IPS-18c (cell line): Measurements from ENCODE around the gene DPEP2NB.
"Not testable (repeated sequence)": the region's sequence is repeated elsewhere in the genome, so short reads cannot be mapped to it uniquely, and the experiment has no call there.

ENCODE experiments used
- H3K4me3 ChIP-seq: 2 replicates; pipeline ENCODE4 v1.7.0; 2013; ENCODE audit warnings: low read depth, mild to moderate bottlenecking, low read length, moderate library complexity; ENCODE audit not compliant: insufficient read depth
- H3K9me3 ChIP-seq: one replicate; pipeline ENCODE4 v1.6.1; 2013; ENCODE audit warnings: mild to moderate bottlenecking, low read length, moderate library complexity; ENCODE audit not compliant: control insufficient read depth, insufficient read depth

Gene DPEP2NB

GRCh38 chr16:68015681-68016080, at the start of gene DPEP2NB:
DPEP2NB (minus strand) TSS chr16:68015911; CDS start chr16:68015770, 141 bp downstream.
- Histone ChIP-seq H3K9me3 (no peaks in the 10 kb centered on the region), H3K4me3 (no peak within 1 kb of the TSS)

- H3K4me3 ChIP-seq = no peak overlapping the region
- H3K9me3 ChIP-seq = no peaks in the 10 kb centered on the region
These were observed 49.2 kb upstream of the DPEP2NB start for GRCh38 chr16:68064791-68065365.

GRCh38 chr16:68062910-68063393, 47.2 kb upstream of the DPEP2NB start:
- H3K4me3 ChIP-seq = no peak overlapping the region
- no peaks in the 10 kb centered on the region for H3K9me3 ChIP-seq

GRCh38 chr16:68061396-68061795, 45.7 kb upstream of the DPEP2NB start:
- Histone ChIP-seq H3K4me3 (no peak overlapping the region), H3K9me3 (no peaks in the 10 kb centered on the region)

- Histone ChIP-seq H3K9me3 (no peaks in the 10 kb centered on the region), H3K4me3 (no peak overlapping the region)
These were observed 44.1 kb upstream of the DPEP2NB start for GRCh38 chr16:68059804-68060203.

GRCh38 chr16:68055395-68055794, 39.7 kb upstream of the DPEP2NB start:
- no peaks in the 10 kb centered on the region for H3K9me3 ChIP-seq
- no peak overlapping the region for H3K4me3 ChIP-seq

- no peak overlapping the region for H3K4me3 ChIP-seq
- no peaks in the 10 kb centered on the region for H3K9me3 ChIP-seq
These were observed 33.7 kb upstream of the DPEP2NB start for GRCh38 chr16:68049449-68049848.

- Histone ChIP-seq H3K4me3 (no peak overlapping the region), H3K9me3 (no peaks in the 10 kb centered on the region)
These were observed 32.3 kb upstream of the DPEP2NB start for GRCh38 chr16:68047987-68048386.

GRCh38 chr16:68046106-68046505, 30.4 kb upstream of the DPEP2NB start:
- no peaks in the 10 kb centered on the region for H3K9me3 ChIP-seq
- H3K4me3 ChIP-seq = no peak overlapping the region

- Histone ChIP-seq H3K9me3 (no peaks in the 10 kb centered on the region), H3K4me3 (no peak overlapping the region)
These were observed 26.1 kb upstream of the DPEP2NB start for GRCh38 chr16:68041783-68042182.

GRCh38 chr16:68040506-68041288, 25.0 kb upstream of the DPEP2NB start:
- H3K9me3 ChIP-seq = no peaks in the 10 kb centered on the region
- no peak overlapping the region for H3K4me3 ChIP-seq

- Histone ChIP-seq H3K9me3 (no peaks in the 10 kb centered on the region), H3K4me3 (no peak overlapping the region)
These were observed 22.3 kb upstream of the DPEP2NB start for GRCh38 chr16:68037841-68038597.

GRCh38 chr16:68035227-68035626, 19.5 kb upstream of the DPEP2NB start:
- no peaks in the 10 kb centered on the region for H3K9me3 ChIP-seq
- H3K4me3 ChIP-seq = no peak overlapping the region

GRCh38 chr16:68033101-68033500, 17.4 kb upstream of the DPEP2NB start:
- no peak overlapping the region for H3K4me3 ChIP-seq
- no peaks in the 10 kb centered on the region for H3K9me3 ChIP-seq

- Histone ChIP-seq H3K9me3 (no peaks in the 10 kb centered on the region), H3K4me3 (no peak overlapping the region)
These were observed 16.2 kb upstream of the DPEP2NB start for GRCh38 chr16:68031951-68032350.

- not testable (repeated sequence) for H3K9me3 ChIP-seq, H3K4me3 ChIP-seq
These were observed 14.4 kb upstream of the DPEP2NB start for GRCh38 chr16:68030108-68030507.

GRCh38 chr16:68028996-68029395, 13.3 kb upstream of the DPEP2NB start:
- Histone ChIP-seq H3K9me3 (no peaks in the 10 kb centered on the region), H3K4me3 (no peak overlapping the region)
